A673 (cell line): Measurements from ENCODE around the gene YEATS2.

Experiments
- CTCF ChIP-seq: fragments of 300-800, 200-600 bp; sonication (generic); conservative IDR thresholded peaks from 2 replicates; pipeline ENCODE4 v1.5.1; 2017; ENCODE audit warnings: low read depth, mild to moderate bottlenecking, antibody characterized with exemption, low read length, moderate library complexity, mixed read lengths
- EZH2 ChIP-seq: fragments of 200-600 bp; sonication (generic); IDR thresholded peaks from 2 replicates; pipeline ENCODE4 v1.6.1; 2017; ENCODE audit warnings: borderline replicate concordance, low read depth, mild to moderate bottlenecking, mixed read lengths, antibody characterized with exemption, low read length; ENCODE audit not compliant: poor library complexity, severe bottlenecking

GRCh38 chr3:183799461-183799860, 101.9 kb downstream of the YEATS2 start:
- TF ChIP-seq CTCF = no peak
- TF ChIP-seq EZH2 = no peak
